DND-41 (cell line): ENCODE data around the gene APEH.

Experiments
- EZH2 ChIP-seq: IDR thresholded peaks from 3 replicates; pipeline ENCODE4 v1.6.1; 2012; ENCODE audit warnings: borderline replicate concordance, low read depth, mild to moderate bottlenecking, moderate library complexity, low read length, inconsistent platforms; ENCODE audit not compliant: severe bottlenecking
- TF ChIP-seq, protein P1 (sequence below): IDR thresholded peaks from 2 replicates; pipeline ENCODE4 v1.5.1; 2012; ENCODE audit warnings: borderline replicate concordance, low read length, moderate library complexity, mild to moderate bottlenecking; ENCODE audit not compliant: poor library complexity, severe bottlenecking; ENCODE audit errors: extremely low read depth

DNA sequence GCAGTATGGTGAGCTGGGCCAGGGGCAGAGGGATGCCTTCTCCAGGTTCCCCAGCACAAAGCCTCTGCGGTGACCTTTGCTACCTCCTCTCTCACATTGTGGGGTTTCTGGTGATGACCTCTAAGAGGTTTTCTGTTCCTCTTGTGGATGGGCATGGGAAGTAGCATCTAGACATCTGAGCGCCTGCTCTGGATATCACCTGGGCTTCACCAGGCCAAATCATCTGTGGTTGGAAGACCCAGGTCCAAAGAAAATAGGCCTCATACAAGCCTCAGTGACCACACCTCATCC lies 7.0 kb downstream of the APEH start:
- TF ChIP-seq, protein P1, sequence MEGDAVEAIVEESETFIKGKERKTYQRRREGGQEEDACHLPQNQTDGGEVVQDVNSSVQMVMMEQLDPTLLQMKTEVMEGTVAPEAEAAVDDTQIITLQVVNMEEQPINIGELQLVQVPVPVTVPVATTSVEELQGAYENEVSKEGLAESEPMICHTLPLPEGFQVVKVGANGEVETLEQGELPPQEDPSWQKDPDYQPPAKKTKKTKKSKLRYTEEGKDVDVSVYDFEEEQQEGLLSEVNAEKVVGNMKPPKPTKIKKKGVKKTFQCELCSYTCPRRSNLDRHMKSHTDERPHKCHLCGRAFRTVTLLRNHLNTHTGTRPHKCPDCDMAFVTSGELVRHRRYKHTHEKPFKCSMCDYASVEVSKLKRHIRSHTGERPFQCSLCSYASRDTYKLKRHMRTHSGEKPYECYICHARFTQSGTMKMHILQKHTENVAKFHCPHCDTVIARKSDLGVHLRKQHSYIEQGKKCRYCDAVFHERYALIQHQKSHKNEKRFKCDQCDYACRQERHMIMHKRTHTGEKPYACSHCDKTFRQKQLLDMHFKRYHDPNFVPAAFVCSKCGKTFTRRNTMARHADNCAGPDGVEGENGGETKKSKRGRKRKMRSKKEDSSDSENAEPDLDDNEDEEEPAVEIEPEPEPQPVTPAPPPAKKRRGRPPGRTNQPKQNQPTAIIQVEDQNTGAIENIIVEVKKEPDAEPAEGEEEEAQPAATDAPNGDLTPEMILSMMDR: no peak
- TF ChIP-seq EZH2: no peak
